WERI-Rb-1 (cell line): Measurements from ENCODE around the gene WBP11.

ENCODE experiments used
- DNase-seq: peaks from one replicate; pipeline ENCODE4 v3.0.0-alpha.2; 2020
- H3K27ac ChIP-seq: fragments of 250-450 bp; sonication (Bioruptor Pico); 2 replicates; pipeline ENCODE4 v1.5.1; 2020; ENCODE audit warnings: mild to moderate bottlenecking, moderate library complexity
- H3K27me3 ChIP-seq: fragments of 250-450 bp; sonication (Bioruptor Pico); 2 replicates; pipeline ENCODE4 v1.5.1; 2021; ENCODE audit warnings: mild to moderate bottlenecking, low read depth, moderate library complexity; ENCODE audit not compliant: insufficient read depth, severe bottlenecking
- H3K36me3 ChIP-seq: fragments of 250-450 bp; sonication (Bioruptor Pico); 2 replicates; pipeline ENCODE4 v1.5.1; 2020; ENCODE audit warnings: mild to moderate bottlenecking, moderate library complexity
- H3K4me3 ChIP-seq: 2 replicates; pipeline ENCODE4 v1.5.1; 2011; ENCODE audit warnings: low read depth, mild to moderate bottlenecking, control low read depth, low read length
- H3K9me3 ChIP-seq: fragments of 250-450 bp; sonication (Bioruptor Pico); 2 replicates; pipeline ENCODE4 v1.5.1; 2021; ENCODE audit warnings: mild to moderate bottlenecking, moderate library complexity; ENCODE audit not compliant: severe bottlenecking
- CTCF ChIP-seq: IDR thresholded peaks from 2 replicates; pipeline ENCODE4 v1.5.1; 2011; ENCODE audit warnings: low read depth, mild to moderate bottlenecking, control low read depth, inconsistent platforms, low read length

WBP11 gene

GRCh38 chr12:14795028-14795448 is 8.2 kb downstream of the WBP11 start:
- DNase-seq = no peak
- no peak for TF ChIP-seq CTCF
- H3K27me3 ChIP-seq = no peaks in the 10 kb centered on the region
- H3K9me3 ChIP-seq = no peaks in the 10 kb centered on the region
- no peak overlapping the region for H3K27ac ChIP-seq
- H3K4me3 ChIP-seq = no peak overlapping the region
- peaks cover 83% of the 10 kb centered on the region for H3K36me3 ChIP-seq

- no peak for DNase-seq
- Histone ChIP-seq H3K9me3 (no peaks in the 10 kb centered on the region), H3K27ac (no peak overlapping the region), H3K36me3 (peaks cover 61% of the 10 kb centered on the region), H3K4me3 (no peak overlapping the region), H3K27me3 (no peaks in the 10 kb centered on the region)
- TF ChIP-seq CTCF = no peak
Observed at GRCh38 chr12:14785568-14785967, 17.7 kb downstream of the WBP11 start.

- DNase-seq = no peak
- no peaks in the 10 kb centered on the region for H3K9me3 ChIP-seq
- H3K36me3 ChIP-seq = peaks cover 50% of the 10 kb centered on the region
- no peak for TF ChIP-seq CTCF
- no peaks in the 10 kb centered on the region for H3K27me3 ChIP-seq
- H3K27ac ChIP-seq = no peak overlapping the region
- no peak overlapping the region for H3K4me3 ChIP-seq
Observed at GRCh38 chr12:14784471-14784870, 18.8 kb downstream of the WBP11 start.

- H3K9me3 ChIP-seq = no peaks in the 10 kb centered on the region
- H3K4me3 ChIP-seq = no peak overlapping the region
- no peak overlapping the region for H3K27ac ChIP-seq
- H3K36me3 ChIP-seq = peaks cover 33% of the 10 kb centered on the region
- no peak for DNase-seq
- TF ChIP-seq CTCF = no peak
- no peaks in the 10 kb centered on the region for H3K27me3 ChIP-seq
Observed at GRCh38 chr12:14782756-14783155, 20.5 kb downstream of the WBP11 start.

- Histone ChIP-seq H3K9me3 (no peaks in the 10 kb centered on the region), H3K4me3 (no peak overlapping the region), H3K27me3 (no peaks in the 10 kb centered on the region), H3K36me3 (peaks cover 21% of the 10 kb centered on the region), H3K27ac (no peak overlapping the region)
- no peak for TF ChIP-seq CTCF
- no peak for DNase-seq
Observed at GRCh38 chr12:14781563-14781962, 21.7 kb downstream of the WBP11 start.

- DNase-seq = no peak
- Histone ChIP-seq H3K27ac (no peak overlapping the region), H3K27me3 (no peaks in the 10 kb centered on the region), H3K9me3 (no peaks in the 10 kb centered on the region), H3K36me3 (peaks cover 14% of the 10 kb centered on the region), H3K4me3 (no peak overlapping the region)
- no peak for TF ChIP-seq CTCF
Observed at GRCh38 chr12:14780859-14781258, 22.4 kb downstream of the WBP11 start.
